RPMI8226 (cell line): Measurements from ENCODE around the gene DARS1.
A peak's percentile ranks its signal among the peaks of the same experiment; 100 is the strongest.
"Not testable (repeated sequence)": the region's sequence is repeated elsewhere in the genome, so short reads cannot be mapped to it uniquely, and the experiment has no call there.

Source experiments
- DNase-seq: peaks from one replicate; pipeline ENCODE4 v3.0.0-alpha.2; 2015

DARS1 gene

DNA sequence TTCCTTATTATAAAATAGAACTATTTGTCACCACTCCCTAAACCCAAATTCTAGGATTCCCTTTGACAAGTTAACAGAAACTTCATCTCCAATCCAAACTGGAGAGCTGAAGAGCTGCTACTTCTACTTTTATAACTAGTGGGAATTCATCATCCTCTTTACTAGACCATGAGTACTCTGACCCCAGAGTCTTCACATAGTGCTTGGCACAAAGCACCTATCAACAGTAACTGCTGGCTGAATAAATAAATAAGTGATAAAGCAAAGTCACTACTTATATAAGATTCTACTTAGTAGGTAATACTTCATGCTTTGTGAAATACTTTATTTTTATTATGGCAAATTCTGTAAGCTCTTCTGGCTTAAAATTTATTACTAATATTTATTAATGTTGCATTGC lies 49.5 kb downstream of the DARS1 start:
- no peak for DNase-seq

DNA sequence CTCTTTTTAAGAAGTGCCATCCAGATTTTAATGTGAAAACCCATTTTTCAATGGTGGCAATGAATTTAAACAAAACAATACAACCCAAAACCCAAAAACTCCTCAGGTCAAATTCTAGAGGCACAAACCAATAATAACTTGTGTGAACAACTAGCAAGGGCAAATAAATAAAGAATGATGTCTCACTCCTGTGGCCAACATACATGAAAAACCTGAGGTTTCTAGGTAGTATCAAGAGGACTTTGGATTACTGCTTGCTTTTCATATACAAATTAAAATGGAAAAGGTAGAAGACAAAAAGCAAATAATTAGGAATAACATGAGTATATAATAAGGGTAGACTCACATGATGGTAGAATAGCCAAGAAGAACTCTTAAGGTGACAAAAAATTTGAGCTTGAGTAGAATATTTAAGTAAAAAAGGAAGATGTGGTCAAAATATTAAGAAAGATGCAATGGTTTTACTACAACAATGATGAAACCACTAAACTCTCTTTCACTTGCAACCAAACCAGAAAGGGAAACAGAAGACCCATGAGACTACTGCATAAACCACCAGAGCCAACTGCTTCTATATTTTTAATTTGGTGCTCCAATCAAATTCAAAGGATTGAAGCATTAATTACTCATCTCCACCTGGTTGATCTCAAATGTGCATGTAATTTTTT lies 53.5 kb downstream of the DARS1 start:
- no peak for DNase-seq

DNA sequence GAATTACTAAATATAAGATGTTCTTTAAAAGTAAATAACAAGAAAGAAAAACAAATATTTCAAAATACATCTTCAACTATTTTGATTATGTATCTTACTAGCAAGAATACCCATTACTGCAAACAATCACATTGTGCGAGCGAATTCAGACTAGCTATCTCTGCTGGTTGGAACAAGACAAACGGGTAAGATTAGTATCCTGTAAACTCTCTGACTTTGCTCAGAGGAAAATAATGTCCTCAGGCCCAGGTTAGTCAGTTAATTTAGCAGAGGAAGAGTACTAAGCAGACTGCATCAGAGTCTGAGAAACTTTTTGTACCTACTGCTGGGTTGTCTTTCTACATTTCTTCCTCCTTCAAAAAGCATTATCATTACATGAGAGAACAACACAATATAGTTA lies 58.8 kb downstream of the DARS1 start:
- DNase-seq = no peak

DNA sequence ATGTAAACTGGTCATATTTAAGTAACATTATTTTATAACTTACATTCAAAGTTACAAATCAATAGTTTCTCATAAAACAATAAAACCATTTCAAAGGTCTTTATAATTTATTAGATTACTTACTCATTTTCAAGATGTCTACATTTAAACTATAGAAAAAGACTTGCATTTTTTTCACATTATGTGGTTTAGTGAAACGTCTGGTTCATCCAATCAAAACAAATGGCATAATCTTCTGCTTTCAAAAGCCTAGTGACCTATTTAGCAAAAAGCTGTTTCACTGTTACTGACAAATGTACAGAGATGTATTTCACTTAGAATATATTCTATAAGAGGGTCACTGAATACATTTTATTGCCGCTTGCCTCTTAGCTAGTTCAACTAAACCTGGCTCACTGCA lies 59.9 kb downstream of the DARS1 start:
- DNase-seq = no peak

DNA sequence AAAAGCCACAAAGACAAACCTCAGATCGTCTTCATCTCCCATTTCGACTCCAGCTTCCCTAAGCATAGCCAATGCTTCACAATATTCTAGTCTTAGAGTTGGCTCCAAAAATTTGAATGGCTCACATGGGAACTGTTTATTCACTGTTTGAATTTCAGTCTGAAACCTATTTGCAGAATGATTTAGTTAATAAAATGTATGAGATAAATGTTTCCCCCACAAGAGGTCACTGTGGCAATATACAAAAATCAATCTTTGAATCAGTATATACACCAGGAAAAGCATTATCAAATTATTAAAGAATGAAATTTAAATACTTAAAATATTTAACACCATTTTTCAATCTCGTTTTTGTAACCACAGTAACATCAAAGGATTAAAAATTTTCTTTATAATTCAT lies 69.2 kb downstream of the DARS1 start:
- DNase-seq = peak; percentile 35

DNA sequence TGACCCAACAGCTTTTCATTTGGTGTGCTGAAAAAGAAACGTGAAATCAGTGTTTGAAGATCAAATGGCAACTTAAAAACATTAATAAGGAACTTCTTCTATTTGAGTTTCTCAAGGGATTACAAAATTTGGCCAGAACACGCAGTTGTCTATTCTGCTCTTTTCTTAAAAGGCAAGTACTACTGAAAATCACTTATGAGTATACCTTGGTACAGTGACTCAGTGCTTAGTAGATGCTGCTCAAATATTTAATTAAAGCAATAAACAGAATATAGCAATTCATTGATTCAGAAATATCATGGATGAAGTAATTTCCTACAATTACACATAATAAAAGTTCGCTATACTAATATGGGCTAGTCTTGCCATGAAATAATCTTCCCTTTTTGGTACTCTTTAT lies 70.9 kb downstream of the DARS1 start:
- DNase-seq = no peak

DNA sequence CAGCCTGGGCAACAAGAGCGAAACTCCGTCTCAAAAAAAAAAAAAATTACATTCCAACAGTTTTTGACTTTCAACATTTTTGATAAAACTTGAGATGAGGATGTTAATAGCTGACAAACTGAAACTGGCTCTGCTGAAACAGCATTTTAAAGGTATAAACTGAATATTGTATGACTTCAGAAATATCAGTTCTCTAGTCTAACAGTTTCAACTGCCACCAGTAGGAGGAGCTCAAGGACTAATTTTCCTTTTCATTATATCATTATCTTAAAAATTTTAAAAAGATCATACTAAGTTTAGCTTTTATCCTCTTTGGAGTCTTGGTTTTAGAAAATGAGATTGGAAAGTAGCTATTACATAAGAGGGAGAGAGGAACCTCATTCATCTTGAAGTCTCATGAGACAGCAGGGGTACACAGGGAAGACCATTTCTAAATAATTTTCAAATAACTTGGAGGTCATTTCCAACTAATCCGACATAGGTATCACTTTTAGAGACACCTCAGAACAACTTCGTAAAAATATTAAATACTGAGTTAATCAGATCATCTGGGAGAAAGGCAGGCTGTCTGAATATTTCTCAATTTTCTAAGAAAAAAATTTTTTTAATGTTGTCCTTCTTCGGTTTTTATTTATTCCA lies 71.6 kb downstream of the DARS1 start:
- peak; percentile 71 for DNase-seq

DNA sequence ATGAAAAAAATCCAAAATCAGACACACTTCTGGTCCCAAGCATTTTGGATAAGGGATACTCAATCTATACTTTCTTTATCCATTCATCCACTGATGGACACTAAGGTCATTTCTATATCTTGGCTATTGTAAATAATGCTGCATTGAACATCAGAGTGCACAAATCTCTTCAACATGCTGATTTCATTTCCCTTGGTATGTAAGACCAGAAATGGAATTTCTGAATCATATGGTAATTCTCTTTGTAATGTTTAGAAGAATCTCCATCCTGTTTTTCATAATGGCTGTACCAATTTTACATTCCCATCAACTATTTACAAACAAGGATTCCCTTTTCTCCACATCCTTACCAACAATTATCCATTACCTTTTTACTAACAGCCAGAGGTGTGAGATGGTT lies 75.5 kb downstream of the DARS1 start:
- DNase-seq = no peak

DNA sequence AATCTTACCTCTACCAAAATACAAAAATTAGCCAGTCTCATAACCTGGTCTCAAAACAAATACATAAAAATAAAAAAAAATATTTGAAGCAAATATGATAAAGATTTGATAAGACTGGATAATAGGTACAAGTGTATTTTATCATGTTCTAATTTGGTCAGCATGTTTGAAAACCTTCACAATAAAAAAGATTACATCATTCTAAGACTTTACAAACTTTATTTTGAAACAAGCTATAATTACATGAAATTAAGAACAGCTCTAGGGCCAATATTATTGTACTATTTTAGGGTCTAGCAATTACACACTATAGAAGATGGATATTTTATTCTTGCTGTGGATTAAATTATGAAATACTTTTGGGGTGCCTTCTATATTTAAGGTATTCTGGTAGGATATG lies 79.7 kb downstream of the DARS1 start:
- DNase-seq = no peak

DNA sequence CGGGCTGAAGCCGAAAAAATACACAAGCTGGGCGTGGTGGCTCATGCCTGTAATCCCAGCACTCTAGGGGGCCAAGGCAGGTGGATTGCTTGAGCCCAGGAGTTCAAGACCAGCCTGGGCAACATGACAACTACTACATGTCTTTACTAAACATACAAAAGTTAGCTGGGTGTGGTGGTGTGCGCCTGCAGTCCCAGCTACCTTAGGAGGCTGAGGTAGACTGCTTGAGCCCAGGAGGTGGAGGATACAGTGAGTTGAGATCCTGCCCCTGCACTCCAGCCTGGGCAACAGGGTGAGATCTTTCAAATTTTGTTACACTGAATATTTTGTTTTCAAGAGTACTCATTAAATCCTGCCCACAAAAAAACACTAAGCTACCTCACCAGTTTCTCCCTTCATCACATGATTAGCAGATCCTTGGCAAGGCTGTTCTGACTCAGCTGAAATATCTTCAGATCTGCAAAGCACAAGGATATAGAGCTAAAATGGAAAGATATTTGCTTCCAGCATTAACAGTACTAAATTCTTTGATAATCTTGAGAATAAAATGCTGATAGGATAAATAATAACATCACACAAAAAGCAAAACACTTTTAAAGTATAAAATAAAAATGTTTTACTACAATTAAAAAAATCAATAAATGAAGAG lies 81.0 kb downstream of the DARS1 start:
- no peak for DNase-seq

DNA sequence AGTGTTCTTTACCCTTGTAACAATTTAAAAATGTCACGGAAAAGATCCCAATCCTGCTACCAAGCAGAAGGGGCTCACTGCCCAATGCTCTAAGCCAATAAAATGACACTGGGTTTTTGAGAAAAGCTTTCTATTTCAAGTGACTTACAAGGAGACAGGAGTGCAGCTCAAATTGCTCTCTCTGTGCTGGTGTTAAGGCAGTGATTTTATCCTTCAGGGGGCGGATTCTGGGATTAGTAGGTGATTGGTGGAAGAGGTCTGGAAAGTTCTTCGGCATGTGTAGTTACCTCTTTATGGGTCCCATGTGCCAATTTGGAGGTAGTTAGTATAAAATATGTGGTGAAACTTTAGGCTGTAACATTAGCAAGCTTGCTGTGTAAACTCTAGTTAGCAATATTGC lies 81.8 kb downstream of the DARS1 start:
- DNase-seq = no peak

DNA sequence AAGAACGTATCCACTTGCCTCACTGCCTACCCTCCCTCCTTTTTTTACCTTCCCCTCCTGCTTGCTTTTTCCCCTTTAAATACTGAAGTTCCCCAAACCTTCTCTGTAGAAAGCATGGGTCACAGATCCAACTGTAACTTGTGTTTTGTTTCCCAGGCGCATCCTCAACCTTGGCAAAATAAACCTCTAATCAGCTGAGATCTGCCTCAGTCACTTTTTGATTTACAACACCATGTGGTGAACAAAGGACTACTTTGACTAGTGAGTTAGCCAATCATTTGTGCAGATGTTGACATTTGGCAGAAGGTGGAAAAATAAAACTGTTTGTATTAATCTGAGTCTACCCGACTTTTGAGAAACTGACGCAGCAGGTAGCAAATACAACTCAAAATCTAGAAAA lies 85.9 kb downstream of the DARS1 start:
- DNase-seq = no peak

DNA sequence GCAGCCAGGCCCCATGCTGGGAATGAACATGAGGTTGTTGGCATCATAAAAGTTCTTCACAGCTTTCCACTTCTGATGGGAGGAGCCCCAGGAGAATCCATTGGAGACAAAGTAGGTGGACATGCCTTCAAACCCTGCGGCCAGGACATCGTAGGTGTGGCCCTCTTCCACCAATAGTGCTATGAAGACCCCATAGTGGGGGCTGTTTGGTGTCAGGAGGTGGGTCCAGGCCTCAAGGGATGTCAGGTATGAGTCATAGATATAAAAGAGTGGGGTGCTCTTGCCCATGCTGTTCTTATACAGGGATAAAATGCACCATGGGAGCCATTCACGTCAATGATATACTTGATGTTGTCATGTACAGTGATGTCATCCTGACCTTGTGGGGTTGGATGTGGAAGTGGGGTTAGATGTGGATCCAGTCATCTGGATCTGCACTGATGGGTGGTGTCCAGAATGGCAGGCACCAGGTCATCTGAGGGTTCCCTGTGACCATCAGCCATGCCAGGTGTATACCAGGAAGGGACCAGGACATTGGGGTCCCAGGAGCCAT lies 87.1 kb downstream of the DARS1 start:
- no peak for DNase-seq

DNA sequence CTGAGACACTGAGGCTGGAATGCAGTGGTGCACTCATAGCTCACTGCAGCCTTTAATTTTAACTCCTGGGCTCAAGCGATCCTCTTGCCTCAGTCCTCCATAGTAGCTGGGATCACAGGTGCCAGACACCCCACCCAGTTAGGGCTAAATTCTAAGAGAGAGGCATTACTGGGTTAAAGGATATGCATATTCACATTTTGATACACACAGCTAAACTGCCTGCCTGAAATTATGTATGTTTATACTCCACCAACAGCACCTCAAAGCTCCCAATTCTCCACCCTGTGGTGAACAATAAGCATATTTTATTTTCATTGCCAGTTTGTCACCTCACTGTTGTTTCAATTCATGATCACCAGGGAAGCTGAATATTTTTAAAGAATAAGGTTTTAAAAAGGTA lies 90.5 kb downstream of the DARS1 start:
- DNase-seq = no peak

DNA sequence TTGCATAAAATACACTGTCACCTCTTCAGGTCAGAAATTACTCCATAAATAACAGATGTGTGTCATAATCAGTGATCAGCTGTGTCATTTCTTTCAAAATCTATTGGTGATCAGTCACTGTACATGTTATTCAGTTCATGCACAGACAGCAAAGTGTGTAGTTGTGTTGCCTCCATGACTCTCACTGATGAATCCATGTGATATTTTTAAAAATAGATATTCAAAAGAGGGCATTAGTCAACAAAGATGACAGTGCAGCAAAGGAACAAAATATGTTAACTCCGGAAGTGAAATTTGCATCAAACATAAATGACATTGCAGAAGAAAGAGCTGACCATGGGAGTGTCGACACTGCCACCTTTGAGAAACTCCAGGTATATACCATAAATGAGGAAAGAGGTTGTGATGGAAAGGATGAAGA lies 92.0 kb downstream of the DARS1 start:
- peak; percentile 12 for DNase-seq

DNA sequence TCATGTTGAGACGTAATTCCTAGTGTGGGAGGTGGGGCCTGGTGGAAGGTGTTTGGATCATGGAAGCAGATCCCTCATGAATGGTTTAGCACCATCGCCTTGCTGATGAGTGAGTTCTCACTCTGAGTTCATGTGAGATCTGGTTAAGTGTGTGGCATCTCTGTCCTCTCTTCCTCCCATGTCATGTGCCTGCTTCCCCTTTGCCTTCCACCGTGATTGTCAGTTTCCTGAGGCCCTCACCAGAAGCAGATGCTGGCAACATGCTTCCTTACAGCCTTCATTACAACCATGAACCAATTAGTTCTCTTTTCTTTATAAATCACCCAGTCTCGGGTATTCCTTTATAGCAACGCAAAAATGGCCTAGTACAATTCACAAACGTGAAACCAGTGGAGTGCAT lies 94.6 kb downstream of the DARS1 start:
- no peak for DNase-seq

DNA sequence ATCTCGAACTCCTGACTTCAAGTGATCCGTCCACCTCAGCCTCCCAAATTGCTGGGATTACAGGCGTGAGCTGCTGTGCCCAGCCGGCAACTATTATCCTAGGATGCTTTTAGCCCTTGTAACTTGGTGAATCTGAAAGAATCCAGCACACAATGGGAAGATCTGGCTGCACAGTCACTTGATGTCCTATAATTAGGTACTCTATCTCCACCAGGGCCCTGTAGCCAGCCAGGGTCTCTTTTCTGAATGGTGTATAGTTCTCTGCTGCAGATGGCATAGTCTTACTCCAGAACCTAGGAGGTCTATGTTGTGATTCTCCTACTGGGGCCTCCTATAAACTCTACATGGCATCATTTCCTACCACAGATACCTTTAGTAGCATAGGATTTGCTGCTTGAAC lies 95.3 kb downstream of the DARS1 start:
- no peak for DNase-seq

DNA sequence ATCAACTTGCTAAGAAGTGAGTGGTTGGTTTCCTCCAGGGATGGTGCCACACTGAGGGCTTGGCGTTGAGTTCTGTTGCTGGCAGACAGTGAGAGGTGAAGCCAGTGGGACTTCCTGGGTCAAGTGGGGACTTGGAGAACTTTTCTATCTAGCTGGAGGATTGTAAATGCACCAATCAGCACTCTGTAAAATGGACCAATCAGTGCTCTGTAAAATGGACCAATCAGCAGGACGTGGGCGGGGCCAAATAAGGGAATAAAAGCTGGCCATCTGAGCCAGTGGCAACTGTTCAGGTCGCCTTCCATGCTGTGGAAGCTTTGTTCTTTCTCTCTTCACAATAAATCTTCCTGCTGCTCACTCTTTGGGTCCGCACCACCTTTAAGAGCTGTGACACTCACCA lies 96.8 kb downstream of the DARS1 start:
- not testable (repeated sequence) for DNase-seq

DNA sequence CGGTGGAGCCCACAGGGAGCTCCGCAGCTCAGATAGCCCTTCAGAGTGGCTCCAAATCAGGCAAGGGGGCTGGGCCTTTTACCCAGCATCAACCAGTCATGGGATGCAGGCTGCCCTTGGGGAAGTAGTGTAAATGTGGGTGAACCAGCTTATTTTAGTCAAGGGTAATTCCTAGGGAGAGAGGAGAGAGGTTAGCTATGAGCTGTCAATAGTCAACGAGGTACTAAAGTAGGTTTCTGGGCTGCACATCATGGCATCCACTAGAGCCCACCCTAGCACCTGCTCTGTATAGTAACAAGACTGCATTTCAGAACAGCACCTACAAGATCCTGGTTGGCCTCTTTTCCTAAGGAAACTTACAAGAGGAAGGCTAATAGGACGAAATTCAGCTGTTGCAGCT lies 99.7 kb downstream of the DARS1 start:
- no peak for DNase-seq

DNA sequence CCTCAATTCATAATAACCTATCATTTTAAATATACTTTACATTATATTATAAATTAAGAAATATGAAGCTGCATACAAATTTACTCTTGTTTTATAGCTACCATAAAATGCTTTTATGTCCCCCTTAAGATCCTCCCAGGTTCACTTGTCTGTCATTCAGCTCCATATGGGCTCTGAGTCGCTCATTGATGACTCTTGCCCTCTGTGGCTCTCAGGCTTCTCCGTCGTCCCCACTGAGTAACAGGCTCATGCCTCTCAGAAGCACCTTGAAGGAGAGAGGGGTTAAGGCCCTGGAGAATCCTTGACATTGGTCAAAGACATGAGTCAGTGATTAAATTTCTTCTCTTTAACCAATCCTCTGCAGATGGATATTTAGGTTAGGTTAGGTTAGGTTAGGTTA lies 103.0 kb downstream of the DARS1 start:
- no peak for DNase-seq

DNA sequence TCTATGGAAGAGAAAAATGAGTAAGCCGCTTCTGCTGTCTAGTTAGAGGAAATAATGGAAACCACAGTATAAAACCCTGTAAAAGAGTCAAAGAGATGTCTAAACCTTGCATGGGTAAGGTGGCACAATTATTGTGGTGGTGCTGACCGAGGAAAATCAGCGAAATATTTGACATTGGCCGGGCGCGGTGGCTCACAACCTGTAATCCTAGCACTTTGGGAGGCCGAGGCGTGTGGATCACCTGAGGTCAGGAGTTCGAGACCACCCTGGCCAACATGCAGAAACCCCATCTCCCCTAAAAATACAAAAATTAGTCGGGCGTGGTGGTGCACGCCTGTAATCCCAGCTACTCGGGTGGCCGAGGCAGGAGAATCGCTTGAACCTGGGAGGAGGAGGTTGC lies 108.7 kb downstream of the DARS1 start:
- not testable (repeated sequence) for DNase-seq

DNA sequence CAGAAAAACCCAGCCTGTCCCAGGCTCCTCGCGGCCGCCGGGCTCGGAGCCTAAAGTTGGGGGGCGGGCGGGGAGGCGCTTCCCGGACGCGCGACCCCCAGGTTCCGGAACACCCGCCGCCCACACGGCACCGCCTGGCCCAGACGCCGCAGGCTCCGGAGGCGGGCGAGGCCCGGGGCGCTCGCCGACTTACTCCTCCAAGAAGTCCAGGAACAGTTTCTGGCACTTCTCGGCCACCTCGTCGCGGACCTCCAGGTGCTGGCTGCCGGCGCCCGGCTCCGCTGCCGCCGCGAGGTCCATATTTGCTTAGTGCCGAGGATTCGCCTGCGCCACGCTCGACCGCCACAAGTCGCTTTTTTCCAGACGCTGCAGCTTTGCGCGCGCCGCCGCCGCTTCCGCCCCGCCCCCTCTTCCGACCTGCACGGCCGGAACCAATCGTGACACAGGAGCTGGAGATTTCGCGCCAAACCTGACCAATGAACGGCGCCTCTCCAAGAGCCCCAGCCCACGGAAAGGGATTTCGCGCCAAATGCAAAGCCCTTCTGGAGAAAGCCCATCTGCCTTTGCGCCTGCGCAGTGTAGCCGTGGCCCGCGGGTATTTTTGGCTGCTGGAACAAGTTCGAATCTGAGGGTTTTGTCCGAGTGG lies 109.2 kb downstream of the DARS1 start, which contains the start of gene MCM6:
MCM6 (minus strand) TSS at position 378 of the 646 bp plus-strand sequence; CDS start at position 300, 78 bp downstream.
- DNase-seq = peak; percentile 99

DNA sequence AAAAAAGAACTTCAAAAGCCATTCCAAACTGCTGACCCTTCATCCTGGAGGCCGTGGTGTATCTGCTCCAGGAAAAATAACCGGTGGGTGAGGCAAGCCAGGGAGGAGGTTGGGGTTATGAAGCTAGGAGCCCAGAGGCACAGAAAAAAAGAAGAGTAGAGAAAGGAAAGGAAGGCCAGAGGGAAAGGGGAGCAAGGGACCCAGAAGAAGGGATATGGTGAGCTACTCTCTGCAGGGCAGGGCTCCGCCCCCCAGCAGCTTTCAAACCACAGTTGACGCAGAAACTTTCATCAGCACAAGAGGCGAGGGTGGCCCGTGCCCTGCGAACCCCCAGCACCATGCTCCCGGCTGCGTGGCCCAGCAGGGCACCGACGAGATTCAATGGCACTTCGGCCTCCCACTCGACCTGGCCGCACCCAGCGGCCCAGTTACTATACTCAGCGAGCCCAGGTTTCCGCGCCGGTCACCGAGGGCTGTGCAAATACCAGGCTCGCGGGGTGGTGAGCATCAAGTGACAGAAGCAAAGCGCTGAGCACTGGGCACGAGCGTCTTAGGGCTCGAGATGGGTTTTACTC lies 109.8 kb downstream of the DARS1 start:
- DNase-seq = peak; percentile 80
